DMS153 treated with DMSO at 0.1 percent for 48 hours (cell line): ENCODE results near the gene KRT1.
"Not testable (repeated sequence)": the region's sequence is repeated elsewhere in the genome, so short reads cannot be mapped to it uniquely, and the experiment has no call there.

Source experiments
- DNase-seq: peaks from one replicate; lab custom pipeline; 2025; ENCODE audit not compliant: unreplicated experiment; lab: John Stamatoyannopoulos, UW

KRT1 gene

GRCh38 chr12:52680363-52680762 is at the start of gene KRT1:
TSS of gene KRT1 (minus strand) at chr12:52680407. CDS start at chr12:52680348, 59 bp downstream.
- DNase-seq, result no peak

GRCh38 chr12:52729147-52729546 is 48.9 kb upstream of the KRT1 start:
- DNase-seq, result no peak

DNA sequence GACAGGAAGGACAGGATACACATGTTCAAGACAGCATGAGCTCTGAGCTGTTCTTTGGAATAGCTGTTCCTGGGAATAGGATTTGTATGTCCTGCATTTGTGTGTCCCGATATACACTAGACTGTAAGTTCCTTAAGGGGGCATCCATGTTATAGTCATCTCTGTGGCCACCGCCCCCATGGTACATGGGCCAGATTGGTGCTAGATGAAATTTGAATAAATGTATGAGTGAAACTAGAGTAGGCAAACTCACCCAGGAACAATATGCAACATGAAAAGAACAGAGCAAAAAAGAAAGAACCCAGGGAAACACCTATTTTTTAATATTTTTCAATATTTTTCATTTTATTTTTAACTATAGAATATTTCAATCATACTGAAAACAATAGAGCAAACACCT is 48.2 kb upstream of the KRT1 start:
- DNase-seq, result no peak

GRCh38 chr12:52727037-52727436 is 46.8 kb upstream of the KRT1 start:
- no peak for DNase-seq

- DNase-seq, result no peak
Observed at GRCh38 chr12:52726451-52726850, 46.2 kb upstream of the KRT1 start.

DNA sequence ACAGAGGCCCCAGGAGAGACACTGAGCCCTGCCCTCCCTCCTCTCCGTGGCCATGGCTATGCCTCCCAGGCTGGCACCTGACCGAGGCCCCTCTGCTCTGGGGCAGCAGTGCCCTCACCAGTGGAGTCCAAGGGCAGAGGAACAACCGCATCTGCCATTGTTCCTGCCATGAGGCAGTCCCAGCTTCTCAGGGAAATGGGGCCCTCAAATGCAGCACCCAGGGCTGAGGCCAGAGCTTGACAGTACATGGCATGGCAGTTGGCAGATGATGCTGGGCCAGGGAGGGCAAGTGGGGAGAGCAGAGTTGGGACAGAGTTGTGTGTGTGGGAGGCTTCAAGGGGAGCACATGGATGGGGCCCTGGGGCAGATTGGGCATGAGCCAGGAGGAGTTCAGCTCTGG is 44.2 kb upstream of the KRT1 start:
- no peak for DNase-seq

DNA sequence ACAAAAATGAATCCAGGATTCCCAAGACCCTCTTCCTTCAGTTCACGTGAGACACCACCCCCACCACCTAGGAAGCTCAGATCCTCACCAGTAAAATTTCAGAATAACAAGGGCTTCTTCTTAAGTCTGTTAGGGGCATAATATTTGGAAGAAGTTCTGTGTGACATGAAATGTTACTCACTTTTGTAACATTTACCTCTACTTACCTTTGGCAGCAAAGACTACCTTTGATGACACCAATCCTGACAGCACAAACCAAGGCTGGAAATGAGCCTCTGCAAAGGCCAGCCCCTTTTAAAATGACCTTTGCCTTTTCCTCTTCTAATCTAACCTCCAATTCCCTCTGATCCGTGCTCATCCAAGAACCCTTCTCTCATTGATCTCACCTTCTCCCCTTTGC is 42.5 kb upstream of the KRT1 start:
- no peak for DNase-seq

DNA sequence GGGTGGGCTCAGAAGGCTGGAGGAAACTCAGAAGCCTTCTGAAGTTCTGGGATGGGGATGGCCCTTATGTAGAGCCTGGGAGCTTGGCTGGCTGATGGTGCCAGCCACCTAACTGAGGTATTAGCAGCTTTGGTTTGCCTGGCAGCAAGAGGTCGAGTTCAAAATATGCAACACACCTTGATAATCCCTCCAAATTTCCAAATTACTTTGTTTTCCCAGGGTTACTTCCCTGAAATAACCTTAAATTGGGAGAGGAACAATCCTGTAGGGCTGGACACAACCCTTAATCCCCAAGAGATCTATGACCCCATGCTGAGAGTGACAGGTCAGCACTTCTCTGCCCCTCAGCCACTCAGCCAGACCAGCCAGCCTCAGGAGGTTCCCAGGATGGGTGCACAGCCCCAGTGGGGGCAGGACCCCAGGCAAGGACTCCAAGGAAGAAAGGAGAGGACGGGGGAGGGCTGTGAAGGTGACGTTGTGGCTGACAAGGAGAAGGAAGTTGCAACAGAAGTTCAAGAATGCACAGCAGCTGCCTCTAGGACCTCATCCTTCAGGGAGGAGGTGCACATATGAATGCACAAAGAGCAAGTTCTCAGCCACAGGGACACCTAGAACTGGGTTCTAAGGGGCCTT is 41.7 kb upstream of the KRT1 start:
- no peak for DNase-seq

- DNase-seq, result no peak
Observed at GRCh38 chr12:52720365-52720886, 40.2 kb upstream of the KRT1 start.

DNA sequence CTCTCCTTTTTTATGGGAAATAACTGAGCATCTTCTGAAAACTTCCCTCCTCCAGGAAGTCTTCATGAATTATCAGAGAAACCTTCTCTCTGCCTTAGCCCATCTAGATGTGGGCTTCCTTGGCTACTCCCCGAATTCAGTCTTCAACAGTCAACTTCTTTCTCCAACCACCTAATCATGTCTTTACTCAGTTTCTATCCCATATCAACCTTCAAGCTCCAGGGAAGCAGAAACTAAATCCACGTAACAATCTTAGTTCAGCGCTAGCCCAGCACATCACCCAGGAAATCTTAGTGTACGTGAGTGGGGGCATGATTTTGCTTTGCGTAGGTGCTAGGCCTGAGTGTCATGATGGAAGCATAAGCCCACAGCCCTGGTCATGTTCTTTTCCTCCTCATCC is 35.9 kb upstream of the KRT1 start:
- no peak for DNase-seq

GRCh38 chr12:52715416-52715815 is 35.2 kb upstream of the KRT1 start:
- DNase-seq, result no peak

- DNase-seq, result no peak
Observed at GRCh38 chr12:52714887-52715281, 34.7 kb upstream of the KRT1 start.

GRCh38 chr12:52713960-52714886 is 34.0 kb upstream of the KRT1 start:
- no peak for DNase-seq

DNA sequence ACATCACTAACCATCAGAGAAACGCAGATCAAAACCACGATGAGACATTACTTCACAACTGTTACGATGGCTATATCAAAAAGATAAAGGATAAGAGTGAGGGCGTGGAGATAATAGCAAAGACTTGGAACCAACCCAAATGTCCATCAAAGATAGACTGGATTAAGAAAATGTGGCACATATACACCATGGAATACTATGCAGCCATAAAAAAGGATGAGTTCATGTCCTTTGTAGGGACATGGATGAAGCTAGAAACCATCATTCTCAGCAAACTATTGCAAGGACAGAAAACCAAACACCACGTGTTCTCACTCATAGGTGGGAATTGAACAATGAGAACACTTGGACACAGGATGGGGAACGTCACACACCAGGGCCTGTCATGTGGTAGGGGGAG is 31.9 kb upstream of the KRT1 start:
- DNase-seq, result not testable (repeated sequence)

GRCh38 chr12:52710730-52711129 is 30.5 kb upstream of the KRT1 start:
- DNase-seq, result no peak

- DNase-seq, result no peak
Observed at GRCh38 chr12:52708010-52708409, 27.8 kb upstream of the KRT1 start.

- no peak for DNase-seq
Observed at GRCh38 chr12:52704464-52704863, 24.3 kb upstream of the KRT1 start.

DNA sequence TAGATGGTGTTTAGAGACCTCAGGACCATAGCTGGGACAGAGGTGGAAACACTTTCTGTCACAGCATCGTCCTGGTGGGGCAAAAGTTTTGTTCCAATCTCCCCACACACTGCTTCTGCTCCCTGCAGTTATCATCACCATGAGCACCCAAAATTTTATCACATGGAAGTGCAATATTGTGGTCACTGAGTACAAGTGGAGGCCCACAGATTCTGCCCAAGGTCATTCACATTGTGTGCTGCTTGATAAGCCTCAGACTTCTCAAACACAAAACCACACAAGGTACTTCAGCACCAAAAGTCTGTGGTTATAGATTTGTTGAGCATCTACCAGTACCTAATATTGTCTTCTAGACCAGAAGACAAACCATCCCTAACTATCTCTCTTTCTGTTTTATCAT is 23.7 kb upstream of the KRT1 start:
- no peak for DNase-seq

DNA sequence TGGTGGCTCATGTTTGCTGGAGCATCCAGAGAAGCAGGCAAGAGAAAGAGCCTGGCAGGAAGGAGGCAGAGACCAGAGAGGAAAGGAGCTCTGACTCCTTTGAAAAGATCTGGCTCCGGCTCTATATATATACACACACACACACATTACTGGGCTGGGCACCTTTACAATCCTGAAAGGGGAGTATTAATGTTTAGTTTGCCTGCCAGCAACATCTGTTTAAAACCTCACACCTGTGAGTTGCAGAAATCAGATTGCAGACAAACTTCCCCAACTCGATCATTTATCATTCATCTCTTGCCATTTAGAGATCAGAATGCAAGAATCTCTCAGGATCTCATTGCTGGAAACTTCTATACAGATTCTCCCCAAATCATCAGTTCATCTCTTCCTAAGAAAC is 23.2 kb upstream of the KRT1 start, which contains the start of gene KRT77:
Gene KRT77, minus strand, starts transcription at position 101 of the 400 bp plus-strand sequence. Its CDS starts 90 bp downstream, at position 11.
- no peak for DNase-seq

DNA sequence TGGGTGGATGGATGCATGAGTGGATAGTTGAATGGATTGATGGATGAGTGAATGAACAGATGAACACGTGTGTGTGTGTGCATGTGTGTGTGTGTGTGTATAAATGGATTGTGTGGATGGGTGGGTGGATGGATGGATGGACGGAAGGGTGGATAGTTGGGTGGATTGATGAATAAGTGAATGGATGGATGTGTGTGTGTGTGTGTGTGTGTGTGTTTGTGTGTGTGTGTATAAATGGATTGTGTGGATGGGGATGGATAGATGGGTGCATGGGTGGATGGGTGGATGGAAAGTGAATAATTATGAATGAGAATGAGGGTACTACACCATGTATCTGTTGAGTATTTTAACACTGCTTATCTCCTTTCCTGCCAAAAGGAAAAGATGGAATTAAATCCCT is 22.1 kb upstream of the KRT1 start:
- no peak for DNase-seq

- DNase-seq, result no peak
Observed at GRCh38 chr12:52701281-52701680, 21.1 kb upstream of the KRT1 start.

DNA sequence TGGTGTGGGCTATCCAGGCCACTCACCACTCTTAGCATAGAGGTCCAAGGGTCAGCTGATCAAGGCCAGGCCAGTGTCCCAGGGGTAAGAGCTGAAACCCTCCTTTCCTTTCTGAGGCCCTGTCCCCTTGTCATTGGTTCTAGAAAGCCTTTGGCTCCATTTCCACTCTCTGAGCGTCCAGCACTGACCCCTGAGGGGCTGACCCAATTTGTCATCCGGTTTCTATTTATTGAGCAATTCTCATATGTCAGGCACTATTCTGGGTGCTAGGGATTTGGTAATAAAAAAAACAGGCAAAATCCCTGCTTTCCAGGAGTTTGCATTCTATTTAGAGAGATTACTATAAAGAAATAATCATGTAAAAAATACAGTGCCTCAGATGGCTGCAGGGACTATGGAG is 19.8 kb upstream of the KRT1 start:
- DNase-seq, result no peak
